CD4-positive, alpha-beta T cell (primary cell): ENCODE data around the gene NOPCHAP1. TPM values are rescaled to one million over a fixed set of nuclear protein-coding genes. Genes with fewer than 3 reads are reported as not detected.

ENCODE experiments used
- ATAC-seq: fragments of 200-7000 bp; cut with Tn5 transposase; one replicate; pipeline ENCODE4 v1.10.0; 2022; ENCODE audit warnings: mild to moderate bottlenecking; ENCODE audit not compliant: poor library complexity
- CTCF ChIA-PET: fragments of 350-600 bp; sonication (Branson Sonifier 250); formaldehyde crosslinking; loops from one replicate; lab custom pipeline; 2021; ENCODE audit warnings: antibody characterized with exemption, inconsistent platforms; lab: Charles Lee
- POLR2A ChIA-PET: fragments of 350-600 bp; sonication (Branson Sonifier 250); formaldehyde crosslinking; loops from one replicate; lab custom pipeline; 2021; ENCODE audit warnings: antibody characterized with exemption, inconsistent platforms; lab: Charles Lee
- DNase-seq, 14 experiments: peaks; one replicate each; pipeline ENCODE4 v3.0.0-alpha.2; 2013 to 2020; ENCODE audit warnings: mixed read lengths in 2 of 14
- H3K27ac ChIP-seq, 2 donors: one replicate each; pipeline versions ENCODE4 v1.5.1 to v1.7.0; 2013; ENCODE audit warnings: low read length in 2 of 2, low read depth in 1 of 2, mild to moderate bottlenecking in 1 of 2
- H3K27me3 ChIP-seq, 2 experiments: 1 replicate in 1 of 2; 2 replicates in 1 of 2; pipeline versions ENCODE4 v1.6.1 to v1.7.0; 2013; ENCODE audit warnings: low read length in 2 of 2, control low read depth in 1 of 2, mild to moderate bottlenecking in 1 of 2, moderate library complexity in 1 of 2; ENCODE audit not compliant: insufficient read depth in 2 of 2, control insufficient read depth in 1 of 2
- H3K36me3 ChIP-seq: one replicate; pipeline ENCODE4 v1.6.1; 2013; ENCODE audit warnings: low read length, control low read depth; ENCODE audit not compliant: insufficient read depth
- H3K4me1 ChIP-seq: one replicate; pipeline ENCODE4 v1.6.1; 2013; ENCODE audit warnings: low read length, control low read depth; ENCODE audit not compliant: insufficient read depth
- H3K4me3 ChIP-seq: one replicate; pipeline ENCODE4 v1.5.1; 2013; ENCODE audit warnings: mild to moderate bottlenecking, low read length, moderate library complexity
- H3K9me3 ChIP-seq, 2 experiments: 1 replicate in 1 of 2; 2 replicates in 1 of 2; pipeline versions ENCODE4 v1.6.1 to v1.7.0; 2013; ENCODE audit warnings: low read length in 2 of 2, mild to moderate bottlenecking in 2 of 2, control low read depth in 1 of 2, moderate library complexity in 1 of 2; ENCODE audit not compliant: control insufficient read depth in 1 of 2, insufficient read depth in 1 of 2
- H3K27ac Mint-ChIP-seq: one replicate; pipeline ENCODE4 v1.8.0; 2020; ENCODE audit warnings: mixed read lengths
- H3K27me3 Mint-ChIP-seq: one replicate; pipeline ENCODE4 v1.8.0; 2021; ENCODE audit warnings: mixed read lengths
- H3K36me3 Mint-ChIP-seq: one replicate; pipeline ENCODE4 v1.8.0; 2021; ENCODE audit warnings: low read depth, mixed read lengths
- H3K4me1 Mint-ChIP-seq: one replicate; pipeline ENCODE4 v1.8.0; 2021; ENCODE audit warnings: low read depth, mixed read lengths
- H3K4me3 Mint-ChIP-seq: one replicate; pipeline ENCODE4 v1.8.0; 2020; ENCODE audit warnings: mild to moderate bottlenecking, mixed read lengths
- H3K9me3 Mint-ChIP-seq: one replicate; pipeline ENCODE4 v1.8.0; 2020; ENCODE audit warnings: mixed read lengths
- CTCF ChIP-seq: fragments of 200-600 bp; IDR thresholded peaks from one replicate; pipeline ENCODE4 v1.8.0; 2022; ENCODE audit warnings: antibody characterized with exemption, mild to moderate bottlenecking
- intact Hi-C, 2 experiments: fragments of 100-400 bp; cut with DNase I in 1 of 2; cut with micrococcal nuclease in 1 of 2; formaldehyde crosslinking; loops; one replicate each; pipeline versions ENCODE4 v1.15.1 to v1.9.0; 2023 to 2025; cut with DNase I, micrococcal nuclease
- total RNA-seq, 174 experiments: library from RNA in 2 of 174; stranded (reverse) in 2 of 174; gene quantifications; one replicate each; pipeline ENCODE4 v1.2.3 and lab custom pipeline; 2021 to 2026

NOPCHAP1 gene
- total RNA-seq, 2 experiments from 2014 or later = 10.1 to 11.8 TPM

- ChIA-PET POLR2A (interaction anchor here (0.7 kb wide), 1 partner anchor 24 kb away, joined by 4 read pairs; no protein-coding TSS in a partner anchor), CTCF (no interaction called here)
- Mint-ChIP-seq H3K9me3 (no peaks in the 10 kb centered on the region), H3K4me3 (no peak overlapping the region), H3K27me3 (no peaks in the 10 kb centered on the region), H3K36me3 (no peaks in the 10 kb centered on the region), H3K27ac (no peak overlapping the region), H3K4me1 (peaks cover under 1% of the 10 kb centered on the region)
- H3K27me3 ChIP-seq = no peaks in the 10 kb centered on the region
- H3K9me3 ChIP-seq = no peaks in the 10 kb centered on the region
- no peak overlapping the region for H3K27ac ChIP-seq
- H3K36me3 ChIP-seq = no peaks in the 10 kb centered on the region
- no peaks in the 10 kb centered on the region for H3K4me1 ChIP-seq
- DNase-seq = no peak
- intact Hi-C loops = no loop called here
- no peak for TF ChIP-seq CTCF
- H3K4me3 ChIP-seq = no peak overlapping the region
- no peak for ATAC-seq
Measured at GRCh38 chr12:105025890-105026289, 39.8 kb downstream of the NOPCHAP1 start.

- no peaks in the 10 kb centered on the region for H3K9me3 ChIP-seq
- TF ChIP-seq CTCF = no peak
- H3K27ac ChIP-seq = no peak overlapping the region
- no peaks in the 10 kb centered on the region for H3K36me3 ChIP-seq
- ATAC-seq (no peak), DNase-seq (no peak)
- ChIA-PET POLR2A (interaction anchor here (0.7 kb wide), 1 partner anchor 25 kb away, joined by 4 read pairs; no protein-coding TSS in a partner anchor), CTCF (no interaction called here)
- Mint-ChIP-seq H3K4me1 (peaks cover 5% of the 10 kb centered on the region), H3K27me3 (no peaks in the 10 kb centered on the region), H3K27ac (no peak overlapping the region), H3K36me3 (no peaks in the 10 kb centered on the region), H3K9me3 (no peaks in the 10 kb centered on the region), H3K4me3 (no peak overlapping the region)
- H3K27me3 ChIP-seq = no peaks in the 10 kb centered on the region
- no peaks in the 10 kb centered on the region for H3K4me1 ChIP-seq
- no peak overlapping the region for H3K4me3 ChIP-seq
- intact Hi-C loops = no loop called here
Measured at GRCh38 chr12:105026411-105026810, 40.3 kb downstream of the NOPCHAP1 start.

- no peak for ATAC-seq
- intact Hi-C loops = no loop called here
Measured at GRCh38 chr12:105030820-105031807, 45.0 kb downstream of the NOPCHAP1 start.

More at GRCh38 chr12:105030820-105031807, 45.0 kb downstream of the NOPCHAP1 start:
- no peak for DNase-seq
- Mint-ChIP-seq H3K4me3 (no peak overlapping the region), H3K27ac (no peak overlapping the region), H3K4me1 (peaks cover 9% of the 10 kb centered on the region), H3K27me3 (no peaks in the 10 kb centered on the region), H3K36me3 (no peaks in the 10 kb centered on the region), H3K9me3 (no peaks in the 10 kb centered on the region)
- Histone ChIP-seq H3K27me3 (no peaks in the 10 kb centered on the region), H3K27ac (no peak overlapping the region), H3K4me3 (no peak overlapping the region), H3K36me3 (no peaks in the 10 kb centered on the region), H3K9me3 (no peaks in the 10 kb centered on the region), H3K4me1 (no peaks in the 10 kb centered on the region)
- ChIA-PET CTCF (no interaction called here), POLR2A (no interaction called here)
- no peak for TF ChIP-seq CTCF
